ENCODE measurements around the gene VSIG2.

DNA sequence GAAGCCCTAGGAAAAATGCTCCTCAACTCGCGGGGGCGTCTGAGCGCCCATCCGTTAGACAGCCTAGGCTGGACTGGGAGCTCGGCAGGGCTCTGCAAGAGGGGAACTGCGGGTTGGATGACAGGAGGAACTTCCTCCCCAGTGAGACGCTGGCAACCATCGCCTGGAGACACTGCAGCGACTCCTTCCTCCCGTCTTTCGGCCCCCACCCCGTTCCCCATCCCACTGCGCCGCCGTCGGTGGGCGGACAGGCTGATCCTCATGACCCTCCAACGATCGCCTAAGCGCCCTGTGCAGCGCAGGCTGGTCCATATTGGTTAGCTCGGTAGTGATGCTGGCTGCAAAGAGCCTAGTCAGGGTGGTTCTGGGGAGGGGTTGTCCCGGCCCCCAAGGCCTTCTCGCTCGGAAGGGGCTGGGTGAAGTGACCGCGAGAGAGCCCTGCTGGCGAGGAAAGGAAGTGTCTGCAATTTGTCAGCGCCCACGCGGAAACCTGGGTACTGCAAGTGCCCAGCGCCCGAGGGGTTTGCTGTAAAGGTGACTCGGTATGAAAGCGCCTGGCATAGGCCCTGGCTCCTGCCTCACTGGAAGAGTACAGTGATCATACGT, 11.7 kb downstream of the VSIG2 start:
- TF ChIP-seq, protein P1, sequence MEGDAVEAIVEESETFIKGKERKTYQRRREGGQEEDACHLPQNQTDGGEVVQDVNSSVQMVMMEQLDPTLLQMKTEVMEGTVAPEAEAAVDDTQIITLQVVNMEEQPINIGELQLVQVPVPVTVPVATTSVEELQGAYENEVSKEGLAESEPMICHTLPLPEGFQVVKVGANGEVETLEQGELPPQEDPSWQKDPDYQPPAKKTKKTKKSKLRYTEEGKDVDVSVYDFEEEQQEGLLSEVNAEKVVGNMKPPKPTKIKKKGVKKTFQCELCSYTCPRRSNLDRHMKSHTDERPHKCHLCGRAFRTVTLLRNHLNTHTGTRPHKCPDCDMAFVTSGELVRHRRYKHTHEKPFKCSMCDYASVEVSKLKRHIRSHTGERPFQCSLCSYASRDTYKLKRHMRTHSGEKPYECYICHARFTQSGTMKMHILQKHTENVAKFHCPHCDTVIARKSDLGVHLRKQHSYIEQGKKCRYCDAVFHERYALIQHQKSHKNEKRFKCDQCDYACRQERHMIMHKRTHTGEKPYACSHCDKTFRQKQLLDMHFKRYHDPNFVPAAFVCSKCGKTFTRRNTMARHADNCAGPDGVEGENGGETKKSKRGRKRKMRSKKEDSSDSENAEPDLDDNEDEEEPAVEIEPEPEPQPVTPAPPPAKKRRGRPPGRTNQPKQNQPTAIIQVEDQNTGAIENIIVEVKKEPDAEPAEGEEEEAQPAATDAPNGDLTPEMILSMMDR (IDR thresholded peaks at IDR 0.05): peak in 1 of 2 donors; percentile 60
- no peak for TF ChIP-seq POLR2A (IDR thresholded peaks at IDR 0.05)

All from suprapubic skin (tissue), 3 donors.